Head of caudate nucleus (tissue), 42 donors: ENCODE data around the gene ALB.

Experiments
- DNase-seq, 42 donors: peaks; one replicate each; pipeline versions ENCODE4 v3.0.0 to v3.0.0-alpha.2; 2020 to 2021; ENCODE audit warnings: mixed read lengths in 7 of 42
- intact Hi-C: fragments of 100-400 bp; cut with DNase I; formaldehyde crosslinking; loops from one replicate; pipeline ENCODE4 v1.15.0; 2022

The ALB gene

GRCh38 chr4:73442275-73442674 is 38.2 kb downstream of the ALB start:
- no peak for DNase-seq
- intact Hi-C loops = no loop called here

GRCh38 chr4:73443224-73443623 is 39.1 kb downstream of the ALB start:
- no peak for DNase-seq
- intact Hi-C loops = no loop called here

- intact Hi-C loops = no loop called here
Observed at GRCh38 chr4:73445383-73446335, 41.6 kb downstream of the ALB start.

GRCh38 chr4:73446336-73446938 is 42.4 kb downstream of the ALB start:
- peak in 8 of 42 donors; percentile 18 to 52 (median 30) for DNase-seq
- intact Hi-C loops = no loop called here

More at GRCh38 chr4:73445383-73446335, 41.6 kb downstream of the ALB start:
- DNase-seq = peak in 1 of 42 donors; percentile 7

GRCh38 chr4:73447671-73448070 is 43.6 kb downstream of the ALB start:
- no peak for DNase-seq
- intact Hi-C loops = no loop called here

- intact Hi-C loops = no loop called here
- no peak for DNase-seq
Observed at GRCh38 chr4:73448448-73449203, 44.5 kb downstream of the ALB start.

- DNase-seq = peak in 2 of 42 donors; percentile 6 to 49
Observed at GRCh38 chr4:73450398-73451004, 46.4 kb downstream of the ALB start.

GRCh38 chr4:73451404-73451803 is 47.3 kb downstream of the ALB start:
- intact Hi-C loops = no loop called here
- no peak for DNase-seq

More at GRCh38 chr4:73450398-73451004, 46.4 kb downstream of the ALB start:
- intact Hi-C loops = no loop called here

- no peak for DNase-seq
- intact Hi-C loops = no loop called here
Observed at GRCh38 chr4:73451981-73452747, 48.1 kb downstream of the ALB start.

- no peak for DNase-seq
- intact Hi-C loops = no loop called here
Observed at GRCh38 chr4:73452953-73453700, 49.0 kb downstream of the ALB start.

- DNase-seq = no peak
- intact Hi-C loops = no loop called here
Observed at GRCh38 chr4:73453701-73454005, 49.6 kb downstream of the ALB start.

GRCh38 chr4:73454920-73455319 is 50.8 kb downstream of the ALB start:
- no peak for DNase-seq
- intact Hi-C loops = no loop called here

GRCh38 chr4:73456177-73457022 is 52.3 kb downstream of the ALB start:
- intact Hi-C loops = no loop called here
- DNase-seq = no peak

GRCh38 chr4:73458184-73459047 is 54.3 kb downstream of the ALB start:
- DNase-seq = no peak
- intact Hi-C loops = no loop called here

- intact Hi-C loops = no loop called here
- DNase-seq = no peak
Observed at GRCh38 chr4:73459048-73459421, 54.9 kb downstream of the ALB start.

GRCh38 chr4:73460913-73461522 is 56.9 kb downstream of the ALB start:
- DNase-seq = no peak
- intact Hi-C loops = no loop called here
